CD4-positive, alpha-beta T cell (primary cell): ENCODE measurements around the gene KIAA0232. TPM values are rescaled to one million over a fixed set of nuclear protein-coding genes. Genes with fewer than 3 reads are reported as not detected.
A peak's percentile ranks its signal among the peaks of the same experiment; 100 is the strongest.

Experiments used
- ATAC-seq: fragments of 200-7000 bp; cut with Tn5 transposase; one replicate; pipeline ENCODE4 v1.10.0; 2022; ENCODE audit warnings: mild to moderate bottlenecking; ENCODE audit not compliant: poor library complexity
- CTCF ChIA-PET: fragments of 350-600 bp; sonication (Branson Sonifier 250); formaldehyde crosslinking; loops from one replicate; lab custom pipeline; 2021; ENCODE audit warnings: antibody characterized with exemption, inconsistent platforms; lab: Charles Lee
- POLR2A ChIA-PET: fragments of 350-600 bp; sonication (Branson Sonifier 250); formaldehyde crosslinking; loops from one replicate; lab custom pipeline; 2021; ENCODE audit warnings: antibody characterized with exemption, inconsistent platforms; lab: Charles Lee
- DNase-seq, 14 experiments: peaks; one replicate each; pipeline ENCODE4 v3.0.0-alpha.2; 2013 to 2020; ENCODE audit warnings: mixed read lengths in 2 of 14
- H3K27ac ChIP-seq, 2 donors: one replicate each; pipeline versions ENCODE4 v1.5.1 to v1.7.0; 2013; ENCODE audit warnings: low read length in 2 of 2, low read depth in 1 of 2, mild to moderate bottlenecking in 1 of 2
- H3K27me3 ChIP-seq, 2 experiments: 1 replicate in 1 of 2; 2 replicates in 1 of 2; pipeline versions ENCODE4 v1.6.1 to v1.7.0; 2013; ENCODE audit warnings: low read length in 2 of 2, control low read depth in 1 of 2, mild to moderate bottlenecking in 1 of 2, moderate library complexity in 1 of 2; ENCODE audit not compliant: insufficient read depth in 2 of 2, control insufficient read depth in 1 of 2
- H3K36me3 ChIP-seq: one replicate; pipeline ENCODE4 v1.6.1; 2013; ENCODE audit warnings: low read length, control low read depth; ENCODE audit not compliant: insufficient read depth
- H3K4me1 ChIP-seq: one replicate; pipeline ENCODE4 v1.6.1; 2013; ENCODE audit warnings: low read length, control low read depth; ENCODE audit not compliant: insufficient read depth
- H3K4me3 ChIP-seq: one replicate; pipeline ENCODE4 v1.5.1; 2013; ENCODE audit warnings: mild to moderate bottlenecking, low read length, moderate library complexity
- H3K9me3 ChIP-seq, 2 experiments: 1 replicate in 1 of 2; 2 replicates in 1 of 2; pipeline versions ENCODE4 v1.6.1 to v1.7.0; 2013; ENCODE audit warnings: low read length in 2 of 2, mild to moderate bottlenecking in 2 of 2, control low read depth in 1 of 2, moderate library complexity in 1 of 2; ENCODE audit not compliant: control insufficient read depth in 1 of 2, insufficient read depth in 1 of 2
- H3K27ac Mint-ChIP-seq: one replicate; pipeline ENCODE4 v1.8.0; 2020; ENCODE audit warnings: mixed read lengths
- H3K27me3 Mint-ChIP-seq: one replicate; pipeline ENCODE4 v1.8.0; 2021; ENCODE audit warnings: mixed read lengths
- H3K36me3 Mint-ChIP-seq: one replicate; pipeline ENCODE4 v1.8.0; 2021; ENCODE audit warnings: low read depth, mixed read lengths
- H3K4me1 Mint-ChIP-seq: one replicate; pipeline ENCODE4 v1.8.0; 2021; ENCODE audit warnings: low read depth, mixed read lengths
- H3K4me3 Mint-ChIP-seq: one replicate; pipeline ENCODE4 v1.8.0; 2020; ENCODE audit warnings: mild to moderate bottlenecking, mixed read lengths
- H3K9me3 Mint-ChIP-seq: one replicate; pipeline ENCODE4 v1.8.0; 2020; ENCODE audit warnings: mixed read lengths
- CTCF ChIP-seq: fragments of 200-600 bp; IDR thresholded peaks from one replicate; pipeline ENCODE4 v1.8.0; 2022; ENCODE audit warnings: antibody characterized with exemption, mild to moderate bottlenecking
- intact Hi-C, 2 experiments: fragments of 100-400 bp; cut with DNase I in 1 of 2; cut with micrococcal nuclease in 1 of 2; formaldehyde crosslinking; loops; one replicate each; pipeline versions ENCODE4 v1.15.1 to v1.9.0; 2023 to 2025; cut with DNase I, micrococcal nuclease
- total RNA-seq, 174 experiments: library from RNA in 2 of 174; stranded (reverse) in 2 of 174; gene quantifications; one replicate each; pipeline ENCODE4 v1.2.3 and lab custom pipeline; 2021 to 2026

KIAA0232 gene
- total RNA-seq, 2 experiments from 2014 or later = 15.3 to 17.8 TPM

GRCh38 chr4:6761649-6762615, 20.6 kb upstream of the KIAA0232 start:
- CTCF ChIA-PET = no interaction called here
- Mint-ChIP-seq H3K27me3 (no peaks in the 10 kb centered on the region), H3K9me3 (no peaks in the 10 kb centered on the region), H3K4me1 (no peaks in the 10 kb centered on the region), H3K27ac (no peak overlapping the region), H3K4me3 (no peak overlapping the region), H3K36me3 (no peaks in the 10 kb centered on the region)
- Histone ChIP-seq H3K36me3 (no peaks in the 10 kb centered on the region), H3K27me3 (no peaks in the 10 kb centered on the region), H3K27ac (no peak overlapping the region), H3K9me3 (no peaks in the 10 kb centered on the region), H3K4me3 (no peak overlapping the region), H3K4me1 (peaks cover 4% of the 10 kb centered on the region)
- ATAC-seq (no peak), DNase-seq (peak in 4 of 14 experiments; percentile 6 to 58 (median 31))
- POLR2A ChIA-PET = interaction anchor here (1.5 kb wide), 1 partner anchor 121 kb away, joined by 4 read pairs; the partner anchor contains the start of gene MRFAP1
- TF ChIP-seq CTCF = no peak
- intact Hi-C loops = no loop called here

GRCh38 chr4:6763330-6763851, 19.1 kb upstream of the KIAA0232 start:
- Histone ChIP-seq H3K27ac (no peak overlapping the region), H3K4me3 (no peak overlapping the region), H3K27me3 (no peaks in the 10 kb centered on the region), H3K9me3 (no peaks in the 10 kb centered on the region), H3K36me3 (no peaks in the 10 kb centered on the region), H3K4me1 (peaks cover 7% of the 10 kb centered on the region)
- Mint-ChIP-seq H3K36me3 (no peaks in the 10 kb centered on the region), H3K9me3 (no peaks in the 10 kb centered on the region), H3K27ac (no peak overlapping the region), H3K4me1 (no peaks in the 10 kb centered on the region), H3K27me3 (no peaks in the 10 kb centered on the region), H3K4me3 (no peak overlapping the region)
- CTCF ChIA-PET = no interaction called here
- no peak for ATAC-seq
- no peak for TF ChIP-seq CTCF
- no peak for DNase-seq
- intact Hi-C loops = no loop called here
- POLR2A ChIA-PET = no interaction called here

- H3K4me1 ChIP-seq = peaks cover 20% of the 10 kb centered on the region
- no peak for ATAC-seq
- Mint-ChIP-seq H3K27ac (no peak overlapping the region), H3K36me3 (no peaks in the 10 kb centered on the region), H3K9me3 (no peaks in the 10 kb centered on the region), H3K4me1 (peaks cover 11% of the 10 kb centered on the region), H3K4me3 (no peak overlapping the region), H3K27me3 (no peaks in the 10 kb centered on the region)
- DNase-seq = no peak
- no peak overlapping the region for H3K4me3 ChIP-seq
- no peak for TF ChIP-seq CTCF
- H3K9me3 ChIP-seq = no peaks in the 10 kb centered on the region
- H3K27me3 ChIP-seq = no peaks in the 10 kb centered on the region
- POLR2A ChIA-PET = no interaction called here
- CTCF ChIA-PET = interaction anchor here (0.5 kb wide), 1 partner anchor 125 kb away, joined by 3 read pairs; no protein-coding TSS in a partner anchor
- H3K27ac ChIP-seq = no peak overlapping the region
- intact Hi-C loops = no loop called here
- H3K36me3 ChIP-seq = no peaks in the 10 kb centered on the region
Measured at GRCh38 chr4:6764976-6765620, 17.4 kb upstream of the KIAA0232 start.
